Osteocyte (in vitro differentiated cells): ENCODE data around the gene KLHL34. TPM values are rescaled to one million over a fixed set of nuclear protein-coding genes. Genes with fewer than 3 reads are reported as not detected.

Experiments used
- DNase-seq: peaks from one replicate; pipeline ENCODE4 v3.0.0; 2021; ENCODE audit warnings: mixed read lengths; ENCODE audit not compliant: unreplicated experiment; ENCODE audit errors: extremely low spot score
- H3K27ac Mint-ChIP-seq: one replicate; pipeline ENCODE4 v1.8.0; 2021; ENCODE audit warnings: mild to moderate bottlenecking, mixed read lengths; ENCODE audit not compliant: unreplicated experiment
- H3K27me3 Mint-ChIP-seq: one replicate; pipeline ENCODE4 v1.8.0; 2021; ENCODE audit warnings: mixed read lengths; ENCODE audit not compliant: unreplicated experiment
- H3K36me3 Mint-ChIP-seq: one replicate; pipeline ENCODE4 v1.8.0; 2021; ENCODE audit warnings: mixed read lengths; ENCODE audit not compliant: unreplicated experiment
- H3K4me1 Mint-ChIP-seq: one replicate; pipeline ENCODE4 v1.8.0; 2021; ENCODE audit warnings: mixed read lengths; ENCODE audit not compliant: unreplicated experiment
- H3K4me3 Mint-ChIP-seq: one replicate; pipeline ENCODE4 v1.8.0; 2021; ENCODE audit warnings: mild to moderate bottlenecking, moderate library complexity, mixed read lengths; ENCODE audit not compliant: unreplicated experiment
- H3K9me3 Mint-ChIP-seq: one replicate; pipeline ENCODE4 v1.8.0; 2021; ENCODE audit warnings: mixed read lengths; ENCODE audit not compliant: unreplicated experiment
- total RNA-seq: library from RNA; stranded (reverse); gene quantifications from 2 replicates; pipeline ENCODE4 v1.2.1, GENCODE V29; 2021
- TF ChIP-seq, protein P1 (sequence below): fragments of 200-600 bp; sonication (generic); IDR thresholded peaks from 2 replicates; pipeline ENCODE4 v1.5.0; 2021; ENCODE audit warnings: antibody characterized with exemption, mild to moderate bottlenecking, moderate library complexity

KLHL34 gene
- total RNA-seq, 1 donor from 2014 or later: not detected

DNA sequence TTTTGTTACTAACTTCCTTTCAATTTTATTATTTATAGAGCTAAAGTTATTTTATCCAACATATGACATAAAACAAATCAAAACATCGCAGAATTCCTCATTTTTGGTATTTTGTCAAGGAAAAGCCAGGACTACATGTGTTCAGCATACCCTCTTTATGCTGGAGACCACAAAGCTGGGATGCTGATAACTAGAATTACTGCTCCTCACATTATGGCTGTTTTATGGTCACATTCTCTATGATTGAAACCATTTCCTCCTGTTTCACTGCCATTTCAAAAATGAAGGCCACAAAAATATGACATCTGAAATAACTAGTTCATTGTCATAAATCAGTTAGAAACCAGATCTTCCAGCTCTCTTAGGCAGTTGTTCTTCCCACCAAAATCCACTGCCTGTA lies 41.7 kb downstream of the KLHL34 start:
- H3K4me1 Mint-ChIP-seq: peaks cover 9% of the 10 kb centered on the region
- H3K27me3 Mint-ChIP-seq: no peaks in the 10 kb centered on the region
- DNase-seq: no peak
- TF ChIP-seq, protein P1, sequence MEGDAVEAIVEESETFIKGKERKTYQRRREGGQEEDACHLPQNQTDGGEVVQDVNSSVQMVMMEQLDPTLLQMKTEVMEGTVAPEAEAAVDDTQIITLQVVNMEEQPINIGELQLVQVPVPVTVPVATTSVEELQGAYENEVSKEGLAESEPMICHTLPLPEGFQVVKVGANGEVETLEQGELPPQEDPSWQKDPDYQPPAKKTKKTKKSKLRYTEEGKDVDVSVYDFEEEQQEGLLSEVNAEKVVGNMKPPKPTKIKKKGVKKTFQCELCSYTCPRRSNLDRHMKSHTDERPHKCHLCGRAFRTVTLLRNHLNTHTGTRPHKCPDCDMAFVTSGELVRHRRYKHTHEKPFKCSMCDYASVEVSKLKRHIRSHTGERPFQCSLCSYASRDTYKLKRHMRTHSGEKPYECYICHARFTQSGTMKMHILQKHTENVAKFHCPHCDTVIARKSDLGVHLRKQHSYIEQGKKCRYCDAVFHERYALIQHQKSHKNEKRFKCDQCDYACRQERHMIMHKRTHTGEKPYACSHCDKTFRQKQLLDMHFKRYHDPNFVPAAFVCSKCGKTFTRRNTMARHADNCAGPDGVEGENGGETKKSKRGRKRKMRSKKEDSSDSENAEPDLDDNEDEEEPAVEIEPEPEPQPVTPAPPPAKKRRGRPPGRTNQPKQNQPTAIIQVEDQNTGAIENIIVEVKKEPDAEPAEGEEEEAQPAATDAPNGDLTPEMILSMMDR: no peak
- H3K9me3 Mint-ChIP-seq: no peaks in the 10 kb centered on the region
- H3K27ac Mint-ChIP-seq: no peak overlapping the region
- no peaks in the 10 kb centered on the region for H3K36me3 Mint-ChIP-seq
- no peak overlapping the region for H3K4me3 Mint-ChIP-seq

DNA sequence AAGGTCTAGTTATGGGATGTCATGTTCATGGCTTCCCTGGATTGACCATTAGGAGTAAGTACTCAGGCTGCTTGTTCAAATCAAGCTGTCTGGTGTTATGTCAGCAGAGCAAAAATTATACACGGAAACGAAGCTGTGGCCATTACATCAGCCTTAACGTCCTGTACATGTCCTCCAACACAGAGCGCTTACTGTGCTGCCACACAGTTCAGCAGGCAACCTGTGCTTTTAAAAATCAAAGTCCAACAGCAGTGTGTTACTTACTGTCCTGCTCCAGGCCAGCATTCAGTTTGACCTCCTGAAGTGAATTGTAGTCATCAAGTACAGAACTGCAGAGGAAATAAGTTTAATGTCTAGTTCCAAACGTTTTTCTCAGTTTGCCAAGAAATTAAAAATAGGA lies 46.0 kb downstream of the KLHL34 start:
- Mint-ChIP-seq H3K36me3 (no peaks in the 10 kb centered on the region), H3K9me3 (no peaks in the 10 kb centered on the region), H3K4me1 (peaks cover 7% of the 10 kb centered on the region), H3K27ac (no peak overlapping the region), H3K27me3 (no peaks in the 10 kb centered on the region), H3K4me3 (no peak overlapping the region)
- no peak for DNase-seq
- TF ChIP-seq, protein P1: no peak

DNA sequence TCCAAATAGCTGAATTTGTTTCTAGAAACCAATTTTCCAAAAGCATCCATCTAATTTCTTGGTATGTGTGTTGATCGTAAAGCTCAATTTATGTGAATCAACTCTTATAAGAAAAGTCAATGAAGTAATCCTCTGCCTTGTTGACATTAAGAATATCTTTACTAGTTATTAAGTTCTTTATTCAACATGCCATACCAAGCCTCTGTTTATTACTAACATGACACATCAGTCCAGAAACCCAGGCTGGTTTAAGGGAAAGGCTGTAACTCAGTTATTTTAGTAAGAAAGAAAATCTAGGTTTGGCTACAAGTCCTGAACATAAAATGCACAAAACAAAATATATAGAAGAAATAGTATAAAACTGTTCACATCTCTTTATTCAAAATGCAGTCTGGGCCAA lies 48.0 kb downstream of the KLHL34 start:
- no peaks in the 10 kb centered on the region for H3K9me3 Mint-ChIP-seq
- no peaks in the 10 kb centered on the region for H3K36me3 Mint-ChIP-seq
- H3K27ac Mint-ChIP-seq: no peak overlapping the region

GRCh38 chrX:21606002-21606401 lies 52.1 kb downstream of the KLHL34 start:
- Mint-ChIP-seq H3K27ac (no peak overlapping the region), H3K9me3 (no peaks in the 10 kb centered on the region), H3K4me1 (peaks cover 8% of the 10 kb centered on the region), H3K27me3 (no peaks in the 10 kb centered on the region), H3K36me3 (no peaks in the 10 kb centered on the region), H3K4me3 (no peak overlapping the region)
- DNase-seq: no peak
- TF ChIP-seq, protein P1: no peak

More for the DNA sequence above, 48.0 kb downstream of the KLHL34 start:
- peaks cover 7% of the 10 kb centered on the region for H3K4me1 Mint-ChIP-seq
- TF ChIP-seq, protein P1: no peak
- H3K27me3 Mint-ChIP-seq: no peaks in the 10 kb centered on the region
- no peak for DNase-seq
- H3K4me3 Mint-ChIP-seq: no peak overlapping the region

Other genes starting within 250 kb of the KLHL34 start
- gene SMPX, start 99.8 kb upstream of the KLHL34 start, total RNA-seq: not detected in 2 replicates
- gene MBTPS2, start 181.3 kb upstream of the KLHL34 start, total RNA-seq: 23.7 and 25.1 TPM in 2 replicates
- 4.7 and 5.8 TPM in 2 replicates for gene YY2, start 197.7 kb upstream of the KLHL34 start, total RNA-seq